K562 (cell line): ENCODE data around the gene DAGLA. TPM values are rescaled to one million over a fixed set of nuclear protein-coding genes. Genes with fewer than 3 reads are reported as not detected.
A peak's percentile ranks its signal among the peaks of the same experiment; 100 is the strongest.

Experiments used
- BCOR ChIP-seq: fragments of 450-650 bp; IDR thresholded peaks from 2 replicates; pipeline ENCODE4 v1.6.1; 2016
- ELK1 ChIP-seq: sonication (generic); formaldehyde crosslinking; IDR thresholded peaks from 2 replicates; pipeline ENCODE4 v1.8.1; 2022; ENCODE audit warnings: missing genetic modification reagents
- FOXK1 ChIP-seq: sonication (generic); formaldehyde crosslinking; IDR thresholded peaks from 2 replicates; pipeline ENCODE4 v1.8.0; 2022; ENCODE audit warnings: missing genetic modification reagents, mild to moderate bottlenecking, borderline replicate concordance
- KDM5B ChIP-seq: fragments of 200-600 bp; sonication (generic); IDR thresholded peaks from 2 replicates; pipeline ENCODE4 v1.6.1; 2012; ENCODE audit warnings: low read depth, mild to moderate bottlenecking, moderate library complexity, low read length, control low read depth, inconsistent platforms; ENCODE audit not compliant: insufficient replicate concordance
- LEF1 ChIP-seq: fragments of 450-650 bp; IDR thresholded peaks from 2 replicates; pipeline ENCODE4 v1.6.1; 2016; ENCODE audit warnings: mild to moderate bottlenecking
- MAZ ChIP-seq, 2 experiments: fragments of 450-650 bp in 1 of 2; sonication (generic) in 1 of 2; formaldehyde crosslinking; IDR thresholded peaks in 1 of 2; conservative IDR thresholded peaks in 1 of 2; 2 replicates each; pipeline versions ENCODE4 v1.4.0 to v1.5.0; 2020; ENCODE audit warnings: mild to moderate bottlenecking in 1 of 2, missing genetic modification reagents in 1 of 2
- NFE2 ChIP-seq: IDR thresholded peaks from 2 replicates; pipeline ENCODE4 v1.6.1; 2014; ENCODE audit warnings: antibody characterized with exemption, low read depth
- RBM14 ChIP-seq: fragments of 200-400 bp; formaldehyde crosslinking; IDR thresholded peaks from 2 replicates; pipeline ENCODE4 v1.6.1; 2018; ENCODE audit warnings: low read depth, mild to moderate bottlenecking, low read length, moderate library complexity, borderline replicate concordance; ENCODE audit not compliant: insufficient read depth
- SAP30 ChIP-seq: fragments of 200-600 bp; sonication (generic); IDR thresholded peaks from 2 replicates; pipeline ENCODE4 v1.6.1; 2012; ENCODE audit warnings: borderline replicate concordance, low read depth, mild to moderate bottlenecking, moderate library complexity, low read length, control low read depth, inconsistent platforms; ENCODE audit not compliant: insufficient read depth, poor library complexity, severe bottlenecking
- SNIP1 ChIP-seq: fragments of 450-650 bp; IDR thresholded peaks from 2 replicates; pipeline ENCODE4 v1.7.1; 2017; ENCODE audit warnings: low read depth, mild to moderate bottlenecking
- SNRNP70 ChIP-seq: fragments of 200-400 bp; formaldehyde crosslinking; optimal IDR thresholded peaks from 2 replicates; pipeline ENCODE3; 2017; ENCODE audit warnings: low read depth, low read length
- ZKSCAN8 ChIP-seq: fragments of 200-800 bp; sonication (Bioruptor generic); IDR thresholded peaks from 2 replicates; pipeline ENCODE4 v1.6.1; 2016; ENCODE audit warnings: missing genetic modification characterization, missing compliant biosample characterization
- ZNF280B ChIP-seq: fragments of 250-450 bp; sonication (Bioruptor Pico); IDR thresholded peaks from 2 replicates; pipeline ENCODE4 v1.5.1; 2021; ENCODE audit warnings: mild to moderate bottlenecking
- ZNF318 ChIP-seq, 2 experiments: fragments of 450-650 bp; IDR thresholded peaks; 2 replicates each; pipeline ENCODE4 v1.6.1; 2016; ENCODE audit warnings: mild to moderate bottlenecking in 2 of 2, borderline replicate concordance in 1 of 2, low read depth in 1 of 2, moderate library complexity in 1 of 2
- ZNF384 ChIP-seq: IDR thresholded peaks from 2 replicates; pipeline ENCODE4 v1.6.1; 2012; ENCODE audit warnings: low read depth, low read length, improper control_type of control experiment
- ZNF589 ChIP-seq: fragments of 200-800 bp; sonication (Bioruptor generic); IDR thresholded peaks from 2 replicates; pipeline ENCODE4 v1.6.1; 2016; ENCODE audit warnings: low read depth, missing genetic modification characterization, missing compliant biosample characterization
- polyA plus RNA-seq, 8 experiments: library from polyadenylated mRNA; depleted of rRNA in 4 of 8; stranded (reverse) in 5 of 8; unstranded in 3 of 8; fragments of >200 nt; fragmentation: Nextera tagmentation in 2 of 8; fragmentation: Illumina TruSeq in 1 of 8; extraction: Ambion mirVana in 2 of 8; extraction: Trizol in 1 of 8; gene quantifications; 2 replicates each; pipeline versions ENCODE4 v1.2.1 to v1.2.3, GENCODE V29; 2011 to 2014; ENCODE audit warnings: inconsistent platforms in 1 of 8, missing spikeins in 1 of 8
- total RNA-seq, 7 experiments: library from RNA; depleted of rRNA in 6 of 7; stranded (reverse); fragments of >200 nt in 6 of 7; fragmentation: Illumina TruSeq in 2 of 7; extraction: Trizol in 2 of 7; gene quantifications; 2 replicates each; pipeline versions ENCODE4 v1.2.1 to v1.2.3, GENCODE V29; 2011 to 2021; ENCODE audit warnings: low replicate concordance in 1 of 7

The DAGLA gene
- total and polyA plus RNA-seq, 9 of the 15 experiments (the other 6 are each of a cell fraction or from before 2014, with no cell fraction given): 0.03 to 0.16 (median 0.04) TPM; not detected in 4

- TF ChIP-seq FOXK1 (CRISPR knock-in tag): no peak
- TF ChIP-seq SNRNP70: no peak
- no peak for TF ChIP-seq NFE2
- no peak for TF ChIP-seq KDM5B
- TF ChIP-seq RBM14: no peak
- peak; percentile 93 to 97 for TF ChIP-seq MAZ (CRISPR knock-in tag; conservative IDR thresholded peaks at IDR 0.05 in 1 of 2, IDR thresholded peaks at IDR 0.05 in 1 of 2)
- TF ChIP-seq ZNF318 (IDR thresholded peaks at IDR 0.05; ENCODE audit: borderline replicate concordance in 1 of 2, low read depth in 1 of 2): 0 out of 4 replicates have a peak, but pooled peaks of 1 of the 2 experiments have one; percentile 41
- peak; percentile 97 for TF ChIP-seq LEF1
- no peak for TF ChIP-seq ZNF280B (CRISPR knock-in tag)
- TF ChIP-seq ZNF589 (CRISPR knock-in tag): no peak
- TF ChIP-seq ZKSCAN8: no peak
- TF ChIP-seq SAP30: no peak
- TF ChIP-seq ZNF384: 0 out of 2 replicates have a peak, but pooled peaks have one; percentile 11
- 0 out of 2 replicates have a peak, but pooled peaks have one; percentile 30 for TF ChIP-seq BCOR
- TF ChIP-seq ELK1 (CRISPR knock-in tag): no peak
- no peak for TF ChIP-seq SNIP1
Observed at GRCh38 chr11:61749591-61750217, 69.5 kb downstream of the DAGLA start (continued).
